ES-I3 (cell line): ENCODE measurements around the gene KCNJ18.
"Not testable (repeated sequence)": the region's sequence is repeated elsewhere in the genome, so short reads cannot be mapped to it uniquely, and the experiment has no call there.

Experiments used
- H3K36me3 ChIP-seq: 2 replicates; pipeline ENCODE4 v1.6.1; 2013; ENCODE audit warnings: mild to moderate bottlenecking, low read length, control low read depth, moderate library complexity; ENCODE audit not compliant: insufficient read depth
- H3K4me1 ChIP-seq: 2 replicates; pipeline ENCODE4 v1.6.1; 2013; ENCODE audit warnings: mild to moderate bottlenecking, control low read depth, low read length; ENCODE audit not compliant: insufficient read depth
- H3K9ac ChIP-seq: 2 replicates; pipeline ENCODE4 v1.6.1; 2013; ENCODE audit warnings: low read depth, mild to moderate bottlenecking, low read length, moderate library complexity
- H3K9me3 ChIP-seq: 2 replicates; pipeline ENCODE4 v1.6.1; 2013; ENCODE audit warnings: mild to moderate bottlenecking, low read length, moderate library complexity; ENCODE audit not compliant: control insufficient read depth, insufficient read depth

Gene KCNJ18

DNA sequence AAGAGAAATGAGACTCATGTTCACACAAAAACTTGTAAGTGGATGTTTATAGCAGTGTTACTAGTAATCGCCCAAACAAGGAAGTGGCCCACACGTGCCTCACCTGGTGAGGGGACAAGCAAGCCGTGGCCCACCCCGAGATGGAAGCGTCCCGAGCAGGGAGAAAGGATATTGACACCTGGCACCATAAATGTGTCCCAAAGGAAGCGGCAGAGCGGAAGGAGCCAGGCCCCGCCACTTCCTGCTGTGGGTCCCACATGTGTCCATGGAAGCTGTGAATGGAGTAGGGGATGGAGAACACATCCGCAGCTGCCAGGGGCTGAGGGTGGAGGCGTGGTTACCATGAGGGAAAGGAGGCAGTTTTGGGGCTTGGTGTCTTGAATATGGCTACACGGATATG lies 18.9 kb downstream of the KCNJ18 start:
- Histone ChIP-seq H3K9me3 (no peaks in the 10 kb centered on the region), H3K4me1 (no peaks in the 10 kb centered on the region), H3K36me3 (no peaks in the 10 kb centered on the region), H3K9ac (no peak overlapping the region)

DNA sequence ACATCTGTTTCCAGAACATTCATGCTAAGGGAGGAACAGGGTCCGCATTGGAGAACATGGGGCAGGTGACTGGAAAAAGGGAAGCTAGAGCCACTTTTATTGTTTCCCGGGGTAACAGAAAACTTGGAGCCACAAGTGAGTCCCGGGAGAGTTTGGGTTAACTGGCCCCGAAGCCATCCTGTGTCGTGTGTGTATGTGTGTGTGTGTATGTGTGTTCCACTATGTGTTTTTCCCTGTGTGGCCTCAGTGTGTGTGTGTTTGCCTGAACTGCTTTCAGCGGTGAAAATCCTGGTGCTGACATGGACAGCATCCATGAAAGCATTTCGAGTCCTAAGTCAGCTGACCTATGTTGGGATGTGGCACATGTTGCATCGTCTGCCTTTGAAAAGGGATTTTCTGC lies 20.7 kb downstream of the KCNJ18 start:
- H3K9me3 ChIP-seq, H3K4me1 ChIP-seq, H3K9ac ChIP-seq, H3K36me3 ChIP-seq: not testable (repeated sequence)

GRCh38 chr17:21713631-21714030 lies 21.3 kb downstream of the KCNJ18 start:
- H3K4me1 ChIP-seq, H3K36me3 ChIP-seq, H3K9me3 ChIP-seq, H3K9ac ChIP-seq: not testable (repeated sequence)

GRCh38 chr17:21714676-21715075 lies 22.4 kb downstream of the KCNJ18 start:
- not testable (repeated sequence) for H3K4me1 ChIP-seq, H3K9ac ChIP-seq, H3K36me3 ChIP-seq, H3K9me3 ChIP-seq

- not testable (repeated sequence) for H3K36me3 ChIP-seq, H3K4me1 ChIP-seq, H3K9me3 ChIP-seq, H3K9ac ChIP-seq
Observed at GRCh38 chr17:21715877-21716276, 23.6 kb downstream of the KCNJ18 start.

DNA sequence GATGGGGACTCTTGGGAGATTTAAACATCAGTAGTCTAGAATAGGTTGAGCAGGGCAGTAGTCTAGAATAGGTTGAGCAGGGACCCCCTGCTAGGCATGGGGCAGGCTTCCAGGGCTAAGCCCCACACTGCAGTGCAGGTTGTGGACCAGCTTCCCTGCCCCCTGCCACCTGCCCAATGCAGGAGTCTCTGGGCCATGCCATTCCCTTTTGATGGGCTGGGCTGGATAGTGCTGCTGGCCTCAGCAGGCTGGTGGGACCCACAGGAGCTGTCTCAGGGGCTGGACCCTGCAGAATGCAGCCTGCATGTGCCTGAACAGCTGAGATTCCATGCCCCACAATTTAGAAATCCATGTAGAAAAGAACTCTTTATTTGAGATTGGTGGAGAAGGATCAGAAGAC lies 26.6 kb downstream of the KCNJ18 start:
- not testable (repeated sequence) for H3K9ac ChIP-seq, H3K9me3 ChIP-seq, H3K36me3 ChIP-seq, H3K4me1 ChIP-seq

DNA sequence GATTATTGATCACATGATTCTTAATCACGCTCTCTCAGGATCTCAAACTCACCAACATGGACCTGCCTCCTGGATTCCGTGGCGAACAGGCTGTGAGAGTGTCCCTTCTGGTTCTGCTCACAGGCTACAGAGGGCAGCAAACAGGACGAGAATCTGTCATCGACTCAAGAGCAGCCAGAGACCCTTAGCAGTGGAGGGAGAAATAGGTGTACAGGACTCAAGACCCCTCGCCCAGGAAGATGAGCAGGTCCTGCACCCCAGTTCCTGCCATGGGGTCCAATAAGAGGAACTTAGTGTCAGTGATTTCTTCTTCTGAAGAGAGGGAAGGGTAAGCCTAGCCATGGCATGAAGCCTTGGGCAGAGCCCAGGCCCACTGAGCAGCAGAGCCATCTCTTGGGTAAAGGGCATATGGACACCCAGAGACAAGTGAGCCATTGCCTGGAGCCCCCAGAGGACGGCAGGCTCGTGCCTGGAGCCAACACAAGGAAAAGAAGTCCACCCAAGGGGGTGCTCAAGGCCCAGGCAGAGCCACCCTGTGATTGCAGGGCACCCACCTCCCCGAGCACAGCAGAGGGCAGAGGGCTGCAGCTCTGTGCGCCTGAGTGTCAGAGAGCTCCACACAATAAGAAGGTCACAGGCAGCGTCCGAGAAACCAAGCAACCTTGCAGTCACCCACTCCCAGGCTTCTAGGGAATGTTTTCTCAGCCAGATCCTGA lies 27.3 kb downstream of the KCNJ18 start:
- not testable (repeated sequence) for H3K4me1 ChIP-seq, H3K9me3 ChIP-seq, H3K36me3 ChIP-seq, H3K9ac ChIP-seq

DNA sequence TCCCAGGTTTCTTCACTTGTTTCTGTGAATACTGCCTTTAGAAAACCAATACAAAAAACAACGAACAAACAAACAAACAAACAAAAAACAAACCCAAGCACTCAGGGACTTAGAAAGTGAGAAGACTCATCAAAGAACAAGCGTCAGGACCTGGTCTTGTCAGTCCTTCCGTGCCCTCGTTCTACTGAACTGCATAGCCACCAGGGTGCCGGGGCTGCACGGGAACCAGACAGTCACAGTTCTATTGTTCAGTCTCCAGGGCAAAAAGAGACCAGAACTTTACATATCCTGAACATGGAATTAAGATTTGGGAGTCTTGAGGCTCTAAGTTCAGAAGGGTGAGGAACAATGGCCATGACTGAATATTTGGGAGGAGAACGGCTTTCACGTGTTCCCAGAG lies 28.2 kb downstream of the KCNJ18 start:
- not testable (repeated sequence) for H3K9ac ChIP-seq

GRCh38 chr17:21722268-21722667 lies 29.9 kb downstream of the KCNJ18 start:
- not testable (repeated sequence) for H3K9ac ChIP-seq, H3K4me1 ChIP-seq, H3K36me3 ChIP-seq, H3K9me3 ChIP-seq

More for the DNA sequence above, 28.2 kb downstream of the KCNJ18 start:
- H3K9me3 ChIP-seq, H3K4me1 ChIP-seq, H3K36me3 ChIP-seq: not testable (repeated sequence)

GRCh38 chr17:21724216-21725006 lies 32.1 kb downstream of the KCNJ18 start:
- not testable (repeated sequence) for H3K36me3 ChIP-seq, H3K9me3 ChIP-seq

GRCh38 chr17:21731076-21731475 lies 38.8 kb downstream of the KCNJ18 start:
- H3K9ac ChIP-seq, H3K4me1 ChIP-seq, H3K36me3 ChIP-seq, H3K9me3 ChIP-seq: not testable (repeated sequence)

More at GRCh38 chr17:21724216-21725006, 32.1 kb downstream of the KCNJ18 start:
- not testable (repeated sequence) for H3K4me1 ChIP-seq, H3K9ac ChIP-seq

DNA sequence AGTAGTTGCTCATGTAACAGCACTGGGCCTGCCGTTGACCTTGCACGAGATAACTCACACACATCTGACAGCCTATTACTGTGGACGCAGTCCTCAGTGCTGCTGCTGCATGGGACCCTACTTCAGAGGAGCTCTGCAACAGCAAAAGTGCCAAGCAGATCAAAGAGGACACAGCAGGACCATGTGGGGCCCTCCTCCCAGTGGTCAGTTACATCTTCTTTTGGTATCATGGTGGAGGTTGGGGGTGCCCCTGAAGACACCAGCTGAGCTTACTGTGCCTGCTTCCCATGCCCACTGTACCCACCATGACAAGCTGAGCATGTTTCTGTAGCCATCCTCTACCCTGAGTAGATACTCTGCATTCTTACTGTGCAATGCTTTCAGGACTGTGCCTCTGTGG lies 41.6 kb downstream of the KCNJ18 start:
- not testable (repeated sequence) for H3K36me3 ChIP-seq, H3K4me1 ChIP-seq, H3K9me3 ChIP-seq, H3K9ac ChIP-seq

DNA sequence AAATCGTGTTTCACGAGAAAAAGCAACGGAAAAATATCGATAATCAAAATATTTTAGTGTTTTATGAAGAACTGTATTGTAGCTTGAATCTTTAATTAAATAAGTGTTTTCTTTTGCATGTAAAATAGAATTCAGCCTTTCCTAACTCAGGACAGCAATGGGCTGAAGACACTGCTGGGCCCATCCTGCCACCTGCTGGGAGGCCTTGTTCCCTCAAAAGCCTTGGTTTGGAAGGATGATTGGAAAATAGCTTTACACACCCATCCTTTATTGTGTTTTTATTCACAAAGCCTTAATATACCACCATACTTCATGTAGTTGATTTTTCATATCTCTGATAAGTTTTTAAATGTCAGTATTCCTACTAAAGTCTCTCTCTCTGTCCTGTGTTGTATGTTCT lies 43.5 kb downstream of the KCNJ18 start:
- not testable (repeated sequence) for H3K36me3 ChIP-seq, H3K9ac ChIP-seq, H3K9me3 ChIP-seq, H3K4me1 ChIP-seq

DNA sequence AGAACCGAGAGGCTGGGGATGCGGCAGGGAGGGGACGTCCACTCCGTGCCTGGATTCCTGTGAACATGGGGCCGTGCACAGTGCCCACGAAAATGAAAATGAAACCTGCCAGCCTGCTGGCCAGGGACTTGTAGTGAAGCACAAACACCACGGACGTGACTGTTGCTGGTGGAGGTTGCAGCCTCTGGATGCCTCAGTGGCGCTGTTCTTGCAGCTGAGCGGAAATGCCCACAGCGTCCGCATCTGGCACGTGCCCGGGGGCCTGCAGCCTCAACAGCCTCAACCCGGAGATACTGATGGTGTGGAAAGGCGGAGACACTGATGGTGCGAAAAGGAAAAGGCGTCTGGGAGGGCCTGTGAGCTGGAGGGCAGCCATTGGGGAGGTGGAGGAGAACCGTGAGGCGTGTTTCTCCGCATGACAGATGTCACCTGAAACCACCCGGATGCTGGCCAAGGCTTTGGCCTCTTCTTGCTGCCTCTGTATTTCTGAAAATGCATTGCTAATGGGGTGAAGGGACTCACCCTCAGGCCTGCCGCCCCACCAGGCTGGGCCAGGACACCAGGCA lies 44.8 kb downstream of the KCNJ18 start:
- H3K9me3 ChIP-seq, H3K9ac ChIP-seq: not testable (repeated sequence)

DNA sequence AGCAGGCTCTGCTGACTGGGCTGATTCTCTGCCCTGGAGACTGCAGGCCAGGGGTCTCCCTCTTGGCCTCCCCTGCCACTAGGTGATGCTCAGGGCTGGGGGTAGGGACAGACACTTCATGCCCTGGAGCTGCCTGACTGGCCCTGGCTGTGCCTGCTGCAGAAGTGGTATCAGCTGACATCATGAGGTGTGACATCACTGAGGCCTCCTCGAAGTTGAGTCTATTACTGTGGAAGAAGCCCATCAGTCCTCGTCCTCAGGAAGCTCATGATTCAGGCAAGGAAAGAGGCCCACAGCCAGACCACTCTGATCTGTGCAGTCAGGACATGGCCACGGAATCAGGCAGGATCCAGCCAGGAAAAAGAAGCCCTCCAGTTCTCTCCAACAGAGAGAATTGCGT lies 45.9 kb downstream of the KCNJ18 start:
- H3K9ac ChIP-seq, H3K36me3 ChIP-seq, H3K4me1 ChIP-seq, H3K9me3 ChIP-seq: not testable (repeated sequence)

More for the DNA sequence above, 44.8 kb downstream of the KCNJ18 start:
- H3K36me3 ChIP-seq, H3K4me1 ChIP-seq: not testable (repeated sequence)
